ENCODE results near the gene P4HA2.

DNA sequence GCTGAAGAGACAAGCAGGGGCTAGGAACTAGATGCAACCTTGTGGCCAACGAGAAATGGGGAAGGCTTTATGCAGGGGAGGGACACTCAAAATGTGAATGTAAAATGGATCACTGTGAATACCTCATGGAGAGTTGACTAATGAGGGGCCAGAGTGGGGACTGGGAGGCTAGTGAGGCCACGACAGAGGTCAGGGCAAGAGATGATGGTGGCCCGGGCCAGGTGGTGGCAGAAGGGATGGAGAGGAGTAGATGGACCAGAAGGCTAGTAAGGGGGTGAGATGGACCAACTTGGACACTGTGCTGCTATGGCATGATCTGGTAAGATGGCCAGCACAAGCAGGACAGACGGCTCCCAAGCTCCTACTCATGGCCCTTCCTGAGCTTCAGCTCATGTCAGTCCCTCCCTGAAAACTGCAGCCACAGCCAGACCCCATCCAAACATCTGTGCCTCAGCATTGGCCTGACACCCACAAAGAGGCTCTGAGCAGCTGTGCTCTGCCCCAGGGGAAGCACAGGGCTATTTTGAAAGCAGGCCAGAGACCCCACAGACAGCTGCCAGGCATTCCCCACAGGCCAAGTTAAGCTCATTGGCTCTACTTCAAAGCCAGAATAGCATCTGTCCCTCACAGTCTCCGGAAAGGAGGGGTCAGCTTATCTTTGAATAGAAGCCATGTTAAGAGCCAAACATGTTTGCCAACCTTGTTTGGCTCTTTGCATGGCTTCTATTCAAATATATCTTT lies 22.1 kb downstream of the P4HA2 start:
- TF ChIP-seq, protein P1, sequence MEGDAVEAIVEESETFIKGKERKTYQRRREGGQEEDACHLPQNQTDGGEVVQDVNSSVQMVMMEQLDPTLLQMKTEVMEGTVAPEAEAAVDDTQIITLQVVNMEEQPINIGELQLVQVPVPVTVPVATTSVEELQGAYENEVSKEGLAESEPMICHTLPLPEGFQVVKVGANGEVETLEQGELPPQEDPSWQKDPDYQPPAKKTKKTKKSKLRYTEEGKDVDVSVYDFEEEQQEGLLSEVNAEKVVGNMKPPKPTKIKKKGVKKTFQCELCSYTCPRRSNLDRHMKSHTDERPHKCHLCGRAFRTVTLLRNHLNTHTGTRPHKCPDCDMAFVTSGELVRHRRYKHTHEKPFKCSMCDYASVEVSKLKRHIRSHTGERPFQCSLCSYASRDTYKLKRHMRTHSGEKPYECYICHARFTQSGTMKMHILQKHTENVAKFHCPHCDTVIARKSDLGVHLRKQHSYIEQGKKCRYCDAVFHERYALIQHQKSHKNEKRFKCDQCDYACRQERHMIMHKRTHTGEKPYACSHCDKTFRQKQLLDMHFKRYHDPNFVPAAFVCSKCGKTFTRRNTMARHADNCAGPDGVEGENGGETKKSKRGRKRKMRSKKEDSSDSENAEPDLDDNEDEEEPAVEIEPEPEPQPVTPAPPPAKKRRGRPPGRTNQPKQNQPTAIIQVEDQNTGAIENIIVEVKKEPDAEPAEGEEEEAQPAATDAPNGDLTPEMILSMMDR (IDR thresholded peaks at IDR 0.05) = no peak
- TF ChIP-seq POLR2A (IDR thresholded peaks at IDR 0.05) (no peak), POLR2AphosphoS5 (IDR thresholded peaks at IDR 0.05) (no peak), EP300 (IDR thresholded peaks at IDR 0.05) (no peak)
